ENCODE data around the gene MAFG.

DNA sequence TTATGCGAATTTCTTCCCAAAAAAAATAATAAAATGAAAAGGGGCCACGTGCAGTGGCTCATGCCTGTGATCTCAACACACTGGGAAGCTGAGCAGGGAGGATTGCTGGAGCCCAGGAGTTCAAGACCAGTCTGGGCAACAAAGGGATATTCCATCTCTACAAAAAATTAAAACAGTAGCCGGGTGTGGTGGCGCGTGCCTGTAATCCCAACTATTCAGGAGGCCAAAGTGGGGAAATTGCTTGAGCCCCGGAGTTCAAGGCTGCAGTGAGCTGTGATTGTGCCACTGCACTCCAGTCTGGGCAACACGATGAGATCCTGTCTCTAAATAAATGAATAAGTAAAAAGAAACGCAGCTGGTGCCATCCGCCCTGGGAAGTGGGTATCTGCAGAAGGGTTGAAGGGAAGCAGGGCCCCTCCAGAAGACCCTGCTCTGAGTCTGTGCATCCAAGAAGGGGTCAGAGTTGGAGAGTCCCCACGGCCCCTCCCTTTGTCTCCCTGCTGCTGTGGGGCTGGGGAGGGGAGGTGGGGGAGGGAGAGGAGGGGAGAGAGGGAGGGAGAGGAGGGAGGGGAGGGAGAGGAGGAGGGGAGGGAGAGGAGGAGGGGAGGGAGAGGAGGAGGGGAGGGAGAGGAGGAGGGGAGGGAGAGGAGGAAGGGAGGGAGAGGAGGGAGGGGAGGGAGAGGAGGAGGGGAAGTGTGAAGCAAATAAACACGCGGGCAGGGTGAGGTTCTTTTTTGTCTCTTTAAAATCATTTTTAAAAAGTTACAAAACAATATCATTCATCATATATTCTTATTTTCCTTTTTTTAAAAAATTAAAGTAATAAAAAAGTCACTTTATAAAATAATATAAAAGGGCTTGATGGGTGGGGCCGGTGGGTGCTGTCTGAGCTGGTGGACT, 24.5 kb upstream of the MAFG start:
- TF ChIP-seq, protein P1, sequence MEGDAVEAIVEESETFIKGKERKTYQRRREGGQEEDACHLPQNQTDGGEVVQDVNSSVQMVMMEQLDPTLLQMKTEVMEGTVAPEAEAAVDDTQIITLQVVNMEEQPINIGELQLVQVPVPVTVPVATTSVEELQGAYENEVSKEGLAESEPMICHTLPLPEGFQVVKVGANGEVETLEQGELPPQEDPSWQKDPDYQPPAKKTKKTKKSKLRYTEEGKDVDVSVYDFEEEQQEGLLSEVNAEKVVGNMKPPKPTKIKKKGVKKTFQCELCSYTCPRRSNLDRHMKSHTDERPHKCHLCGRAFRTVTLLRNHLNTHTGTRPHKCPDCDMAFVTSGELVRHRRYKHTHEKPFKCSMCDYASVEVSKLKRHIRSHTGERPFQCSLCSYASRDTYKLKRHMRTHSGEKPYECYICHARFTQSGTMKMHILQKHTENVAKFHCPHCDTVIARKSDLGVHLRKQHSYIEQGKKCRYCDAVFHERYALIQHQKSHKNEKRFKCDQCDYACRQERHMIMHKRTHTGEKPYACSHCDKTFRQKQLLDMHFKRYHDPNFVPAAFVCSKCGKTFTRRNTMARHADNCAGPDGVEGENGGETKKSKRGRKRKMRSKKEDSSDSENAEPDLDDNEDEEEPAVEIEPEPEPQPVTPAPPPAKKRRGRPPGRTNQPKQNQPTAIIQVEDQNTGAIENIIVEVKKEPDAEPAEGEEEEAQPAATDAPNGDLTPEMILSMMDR (conservative IDR thresholded peaks at IDR 0.05; ENCODE audit: low read depth, low read length), result no peak
- no peak for TF ChIP-seq EZH2 (IDR thresholded peaks at IDR 0.05; ENCODE audit: low read length, unreplicated experiment)
